Mucosa of gallbladder (tissue), 1 donor: ENCODE measurements around the gene SOX4. TPM values are rescaled to one million over a fixed set of nuclear protein-coding genes. Genes with fewer than 3 reads are reported as not detected.

Experiments
- DNase-seq: peaks from one replicate; pipeline ENCODE4 v3.0.0-alpha.2; 2020; ENCODE audit warnings: low spot score
- total RNA-seq: library from RNA; stranded (reverse); gene quantifications from one replicate; pipeline ENCODE4 v1.2.1, GENCODE V29; 2021
- donor health status: DM: no; HTN: no; CAD: no.

Gene SOX4
- total RNA-seq, 1 donor from 2014 or later: 79.4 TPM

DNA sequence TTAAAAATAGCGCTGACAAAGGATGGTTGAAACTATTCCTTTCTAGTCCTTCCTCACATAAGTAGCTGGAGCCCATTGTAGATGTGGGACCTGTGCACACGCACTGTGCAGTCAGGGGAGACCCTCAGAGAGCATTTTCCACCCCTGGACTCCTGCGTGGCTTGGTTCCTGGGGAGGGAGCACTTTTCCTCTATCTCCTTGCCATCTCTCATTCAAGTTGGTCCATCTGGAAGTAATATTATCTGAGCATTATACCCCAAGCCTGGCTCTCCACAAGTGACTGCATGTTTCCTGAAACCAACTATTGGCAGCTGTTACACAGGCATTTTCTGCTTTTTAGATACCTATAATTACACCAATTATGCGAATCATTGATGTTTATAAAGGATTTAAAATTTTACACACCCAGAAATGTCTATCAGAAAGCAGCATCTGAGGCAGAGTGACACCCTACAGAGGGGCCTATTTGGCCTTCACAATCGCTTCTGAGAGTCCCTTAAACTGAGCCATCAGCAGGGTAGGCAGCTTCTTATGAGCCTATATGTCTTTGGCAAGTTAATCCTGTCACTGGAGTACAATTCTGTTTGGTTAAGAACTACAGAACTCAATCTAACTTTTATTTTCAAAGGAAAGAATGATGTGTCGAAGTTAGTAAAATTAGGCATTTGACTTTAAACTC is 18.7 kb downstream of the SOX4 start:
- DNase-seq: no peak

GRCh38 chr6:21613809-21614208 is 20.3 kb downstream of the SOX4 start:
- no peak for DNase-seq

DNA sequence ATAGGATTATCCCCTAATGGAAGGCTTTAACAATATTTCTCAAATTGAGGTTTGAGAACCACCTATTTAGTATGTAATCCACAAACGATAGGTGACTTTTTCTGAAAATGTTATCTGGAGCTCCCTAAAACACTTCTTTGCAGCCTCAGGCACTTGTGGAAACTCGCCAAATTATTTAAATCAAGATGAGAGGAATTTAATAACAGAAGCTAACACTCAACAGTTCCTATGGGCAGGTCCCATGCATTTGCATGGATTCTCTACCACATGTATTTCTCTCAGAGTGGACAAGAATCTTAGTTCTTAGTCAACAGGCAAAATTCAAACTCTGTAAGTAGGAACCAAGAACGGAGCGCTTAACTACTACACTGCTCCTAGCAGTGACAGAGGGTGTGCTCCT is 20.7 kb downstream of the SOX4 start:
- no peak for DNase-seq

DNA sequence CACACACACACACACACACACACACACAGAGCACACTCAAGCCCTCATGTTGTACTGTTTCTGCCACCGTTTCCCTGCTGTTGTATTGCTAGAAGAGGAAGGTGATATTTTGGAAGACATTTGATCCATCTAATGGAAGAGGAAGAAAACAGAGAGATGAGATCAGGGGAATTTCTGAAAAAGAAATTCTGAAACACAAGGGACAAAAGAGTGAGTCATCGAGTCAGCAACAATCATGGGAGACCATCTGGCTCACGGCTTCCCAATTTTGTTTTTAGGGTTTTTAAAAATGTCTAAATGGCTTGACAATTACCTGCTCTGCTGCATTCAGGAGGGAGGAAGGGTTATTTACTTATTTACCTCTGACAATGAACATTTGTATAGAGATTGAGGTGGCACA is 22.0 kb downstream of the SOX4 start:
- DNase-seq: no peak

DNA sequence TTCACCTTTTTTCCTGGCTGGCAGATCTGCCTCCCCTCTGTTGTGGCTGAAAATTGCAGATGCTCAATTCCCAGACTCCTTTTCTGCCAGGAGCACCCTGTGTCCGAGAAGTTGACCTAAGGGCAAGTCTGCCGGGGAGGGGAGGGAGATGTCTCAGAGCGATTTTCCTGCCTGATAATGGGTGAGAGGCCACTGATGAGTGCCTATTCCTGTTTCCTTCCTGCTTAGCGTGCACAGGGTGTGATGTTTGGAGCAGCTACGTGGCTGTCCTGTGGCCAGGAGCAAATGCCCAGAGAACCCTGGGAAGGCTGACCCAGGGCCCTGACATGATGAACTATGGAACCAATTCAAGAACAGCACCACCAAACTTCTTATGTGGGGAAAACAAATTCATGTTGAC is 22.5 kb downstream of the SOX4 start:
- DNase-seq: no peak

- DNase-seq: no peak
Measured at GRCh38 chr6:21625642-21626041, 32.1 kb downstream of the SOX4 start.

DNA sequence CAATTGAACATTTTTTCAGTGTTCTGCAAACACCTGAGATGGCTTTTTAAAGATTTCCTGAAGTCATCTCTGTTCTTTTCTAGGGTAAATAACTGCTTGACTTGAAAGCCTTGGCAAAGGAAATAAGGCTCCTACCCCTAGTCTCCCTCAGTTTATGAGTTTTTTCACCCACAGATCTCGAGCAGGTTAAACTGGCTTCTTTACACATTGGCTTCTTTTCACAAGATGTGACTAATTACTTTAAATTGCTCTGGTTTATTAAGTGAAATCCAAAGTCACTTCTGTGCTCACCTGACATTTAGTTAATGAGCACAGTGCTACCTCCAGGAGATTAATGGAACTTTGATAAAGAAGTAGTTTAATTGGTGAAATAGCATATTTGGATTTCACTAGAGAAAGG is 33.2 kb downstream of the SOX4 start:
- DNase-seq: no peak

- no peak for DNase-seq
Measured at GRCh38 chr6:21628160-21628559, 34.6 kb downstream of the SOX4 start.

DNA sequence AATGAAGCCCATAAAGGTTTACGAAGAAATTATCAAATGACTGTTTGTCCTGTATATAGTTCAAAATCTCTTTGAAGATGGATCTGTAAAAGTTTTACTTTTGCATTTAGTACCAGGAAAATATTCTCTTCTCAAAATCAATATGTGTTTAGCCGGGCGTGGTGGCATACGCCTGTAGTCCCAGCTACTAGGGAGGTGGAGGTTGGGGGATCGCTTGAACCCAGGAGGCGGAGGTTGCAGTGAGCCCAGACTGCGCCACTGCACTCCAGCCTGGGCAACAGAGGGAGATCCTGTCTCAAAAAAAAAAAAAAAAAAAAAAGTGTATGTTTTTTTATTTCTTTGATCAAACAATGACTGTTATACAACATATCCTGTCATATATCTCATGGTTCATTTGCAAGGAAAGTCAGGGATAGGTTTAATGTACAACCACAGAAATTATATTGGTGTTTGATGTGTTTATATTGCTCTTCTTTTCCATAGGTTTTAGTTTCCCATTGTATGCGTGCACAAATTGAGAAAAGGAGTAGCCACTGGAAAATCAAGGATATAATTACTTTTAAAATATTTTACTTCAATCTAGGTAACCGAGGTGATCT is 40.1 kb downstream of the SOX4 start:
- no peak for DNase-seq

DNA sequence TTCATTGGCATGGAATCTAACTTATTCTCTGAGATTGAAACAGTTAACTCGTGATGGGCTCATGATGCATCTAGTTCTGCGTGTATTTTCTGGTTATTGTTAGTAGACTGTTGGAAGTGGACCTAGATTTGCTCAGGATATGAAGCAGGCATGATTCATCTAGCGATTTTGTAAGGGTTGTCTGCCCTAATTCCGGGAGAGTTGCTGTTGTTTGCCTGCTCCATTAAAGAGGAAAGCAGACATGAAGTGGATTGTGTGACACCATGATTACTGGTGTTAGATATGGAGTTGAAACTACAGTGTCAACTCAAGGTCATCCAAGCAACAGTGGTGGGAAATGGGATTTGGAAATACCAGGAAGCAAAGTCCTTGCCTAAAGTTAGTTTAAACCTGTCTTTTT is 41.0 kb downstream of the SOX4 start:
- DNase-seq: no peak

DNA sequence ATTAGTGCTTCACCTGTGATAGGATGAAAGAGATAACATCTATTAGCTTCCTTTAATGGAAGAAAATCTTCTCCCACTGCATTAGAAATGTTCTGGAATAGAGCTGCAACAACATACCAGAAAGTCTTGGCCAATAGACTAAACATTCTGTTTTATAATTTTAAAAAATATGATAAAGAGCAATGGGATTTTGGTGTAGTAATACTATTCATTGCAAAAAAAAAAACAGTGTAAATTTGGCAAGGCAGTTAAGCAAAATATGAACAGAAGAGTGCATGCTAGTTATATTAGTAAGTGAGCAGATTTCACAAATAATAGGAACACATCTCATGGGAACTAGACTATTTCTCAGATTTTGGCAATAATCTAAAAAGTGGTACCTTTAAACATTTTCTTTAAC is 43.3 kb downstream of the SOX4 start:
- no peak for DNase-seq

GRCh38 chr6:21639316-21639715 is 45.8 kb downstream of the SOX4 start:
- DNase-seq: no peak
